ENCODE results near the gene FOXN3. TPM values are rescaled to one million over a fixed set of nuclear protein-coding genes. Genes with fewer than 3 reads are reported as not detected.

FOXN3 gene
- total and polyA plus RNA-seq, 8 donors: 8.8 to 58.0 (median 31.7) TPM

DNA sequence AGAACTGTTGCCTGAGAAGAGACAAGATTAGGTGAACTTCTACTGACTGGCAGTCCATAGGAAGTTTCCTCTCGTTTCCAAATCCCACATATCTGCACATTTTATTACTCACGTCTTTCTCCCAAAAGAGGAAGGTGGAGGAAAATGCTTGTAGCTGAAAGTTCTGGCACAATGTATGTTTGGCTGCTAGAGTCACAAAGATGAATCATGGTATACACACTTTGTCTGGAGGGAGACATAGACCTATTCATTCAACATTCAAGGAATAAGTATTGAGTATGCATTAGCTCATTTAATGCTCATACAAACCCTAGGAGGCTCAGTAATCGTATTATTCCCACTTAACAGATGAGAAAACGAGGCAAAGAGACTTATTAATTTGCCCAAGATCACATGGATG, 291.8 kb downstream of the FOXN3 start:
- intact Hi-C loops (cut with DNase I): no loop called here
- ATAC-seq: no peak
- 47 to 60% methylated on average over 4 of the region's 4 CpGs for WGBS, 2 donors
- no peak overlapping the region for H3K4me3 ChIP-seq
- H3K4me1 ChIP-seq: no peaks in the 10 kb centered on the region
- DNase-seq: no peak
- H3K9me3 ChIP-seq: no peaks in the 10 kb centered on the region
- FAIRE-seq: no peak
- no peaks in the 10 kb centered on the region for H3K36me3 ChIP-seq
- TF ChIP-seq, protein P1, sequence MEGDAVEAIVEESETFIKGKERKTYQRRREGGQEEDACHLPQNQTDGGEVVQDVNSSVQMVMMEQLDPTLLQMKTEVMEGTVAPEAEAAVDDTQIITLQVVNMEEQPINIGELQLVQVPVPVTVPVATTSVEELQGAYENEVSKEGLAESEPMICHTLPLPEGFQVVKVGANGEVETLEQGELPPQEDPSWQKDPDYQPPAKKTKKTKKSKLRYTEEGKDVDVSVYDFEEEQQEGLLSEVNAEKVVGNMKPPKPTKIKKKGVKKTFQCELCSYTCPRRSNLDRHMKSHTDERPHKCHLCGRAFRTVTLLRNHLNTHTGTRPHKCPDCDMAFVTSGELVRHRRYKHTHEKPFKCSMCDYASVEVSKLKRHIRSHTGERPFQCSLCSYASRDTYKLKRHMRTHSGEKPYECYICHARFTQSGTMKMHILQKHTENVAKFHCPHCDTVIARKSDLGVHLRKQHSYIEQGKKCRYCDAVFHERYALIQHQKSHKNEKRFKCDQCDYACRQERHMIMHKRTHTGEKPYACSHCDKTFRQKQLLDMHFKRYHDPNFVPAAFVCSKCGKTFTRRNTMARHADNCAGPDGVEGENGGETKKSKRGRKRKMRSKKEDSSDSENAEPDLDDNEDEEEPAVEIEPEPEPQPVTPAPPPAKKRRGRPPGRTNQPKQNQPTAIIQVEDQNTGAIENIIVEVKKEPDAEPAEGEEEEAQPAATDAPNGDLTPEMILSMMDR (IDR thresholded peaks at IDR 0.05): no peak
- no peak overlapping the region for H3K27ac ChIP-seq
- H3K27me3 ChIP-seq: no peaks in the 10 kb centered on the region

DNA sequence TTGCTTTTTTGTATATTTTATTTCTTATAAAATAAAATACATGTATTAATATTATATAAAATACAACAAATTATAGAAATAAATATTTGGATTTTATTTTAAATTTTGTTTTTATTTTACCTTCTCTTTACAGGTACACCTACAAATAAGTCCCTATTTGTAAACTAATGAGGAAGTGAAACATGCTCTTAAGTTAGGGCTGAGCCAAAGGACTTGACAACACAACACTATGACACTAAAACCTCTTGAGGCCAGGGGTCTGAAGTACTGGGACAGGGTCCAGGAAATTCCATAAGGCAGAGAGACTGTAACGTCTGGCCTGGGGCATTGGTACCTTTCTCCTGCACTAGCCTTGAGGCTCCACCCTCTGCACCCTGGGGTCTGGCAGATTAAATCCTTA, 293.2 kb downstream of the FOXN3 start:
- intact Hi-C loops (cut with DNase I): no loop called here
- Histone ChIP-seq H3K4me3 (no peak overlapping the region), H3K4me1 (no peaks in the 10 kb centered on the region), H3K9me3 (no peaks in the 10 kb centered on the region), H3K36me3 (no peaks in the 10 kb centered on the region), H3K27me3 (no peaks in the 10 kb centered on the region), H3K27ac (no peak overlapping the region)
- TF ChIP-seq, protein P1 (IDR thresholded peaks at IDR 0.05): no peak
- no peak for FAIRE-seq
- no peak for DNase-seq
- 54 to 76% methylated on average over 1 of the region's 1 CpG for WGBS, 2 donors
- ATAC-seq: no peak

GRCh38 chr14:89123215-89123614, 293.8 kb downstream of the FOXN3 start:
- TF ChIP-seq, protein P1 (IDR thresholded peaks at IDR 0.05): no peak
- no peaks in the 10 kb centered on the region for H3K4me1 ChIP-seq
- DNase-seq: no peak
- H3K9me3 ChIP-seq: no peaks in the 10 kb centered on the region
- no peak for FAIRE-seq
- no peaks in the 10 kb centered on the region for H3K27me3 ChIP-seq
- no peak for ATAC-seq
- 84 to 92% methylated on average over 10 of the region's 10 CpGs for WGBS, 2 donors
- intact Hi-C loops (cut with DNase I): no loop called here
- no peak overlapping the region for H3K4me3 ChIP-seq
- H3K27ac ChIP-seq: no peak overlapping the region
- H3K36me3 ChIP-seq: no peaks in the 10 kb centered on the region

DNA sequence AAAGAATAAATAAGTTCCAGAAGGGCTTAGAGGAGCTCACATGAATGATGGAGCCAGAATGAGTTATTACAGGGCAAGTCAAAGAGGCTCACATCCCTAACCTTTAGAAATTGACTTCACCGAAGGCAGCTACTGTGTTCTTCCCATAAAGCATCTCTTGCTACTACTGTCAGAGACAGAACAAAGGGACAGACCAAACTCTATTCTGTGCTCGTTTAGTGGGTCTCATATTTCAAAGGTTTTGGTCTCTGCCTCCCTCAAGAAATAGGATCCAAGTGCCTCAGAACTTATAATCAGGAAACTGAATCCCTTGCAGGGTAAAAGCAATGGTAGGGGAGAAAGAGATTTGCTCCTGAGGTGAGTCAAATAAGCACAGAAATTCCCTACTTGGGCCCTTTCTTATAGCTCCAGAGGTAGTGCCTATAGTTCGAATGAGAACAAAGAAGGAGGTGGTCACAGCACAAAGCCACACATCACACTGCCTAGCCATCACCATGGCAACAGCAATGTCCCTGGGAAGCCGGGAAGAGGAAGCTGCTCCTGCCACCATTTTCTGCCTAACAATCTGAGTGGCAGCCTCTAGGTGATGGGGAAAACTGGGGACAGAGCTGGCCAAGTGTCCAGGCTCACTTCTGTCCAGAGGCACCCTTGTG, 294.9 kb downstream of the FOXN3 start:
- ATAC-seq (no peak), DNase-seq (no peak), FAIRE-seq (no peak)
- WGBS, 2 donors: 26 to 39% methylated on average over 4 of the region's 4 CpGs
- H3K27ac ChIP-seq: no peak overlapping the region
- TF ChIP-seq, protein P1 (IDR thresholded peaks at IDR 0.05): no peak
- no peaks in the 10 kb centered on the region for H3K27me3 ChIP-seq
- H3K4me1 ChIP-seq: no peaks in the 10 kb centered on the region
- H3K9me3 ChIP-seq: no peaks in the 10 kb centered on the region
- no peaks in the 10 kb centered on the region for H3K36me3 ChIP-seq
- intact Hi-C loops (cut with DNase I): no loop called here
- no peak overlapping the region for H3K4me3 ChIP-seq

GRCh38 chr14:89117012-89117411, 300.0 kb downstream of the FOXN3 start:
- DNase-seq (no peak), ATAC-seq (no peak), FAIRE-seq (no peak)
- no peak overlapping the region for H3K4me3 ChIP-seq
- no peaks in the 10 kb centered on the region for H3K27me3 ChIP-seq
- no peaks in the 10 kb centered on the region for H3K36me3 ChIP-seq
- intact Hi-C loops (cut with DNase I): no loop called here
- no peaks in the 10 kb centered on the region for H3K4me1 ChIP-seq
- TF ChIP-seq, protein P1 (IDR thresholded peaks at IDR 0.05): no peak
- no peaks in the 10 kb centered on the region for H3K9me3 ChIP-seq
- 58 to 66% methylated on average over 5 of the region's 5 CpGs for WGBS, 2 donors
- no peak overlapping the region for H3K27ac ChIP-seq

Measured in pancreas (tissue), 10 donors.